Stimulated activated CD8-positive, alpha-beta memory T cell treated with anti-CD3 and anti-CD28 coated beads, Interleukin-15, amount 100 ng/mL, for 1 hour (primary cell): ENCODE results near the gene PPARD.

Experiments used
- DNase-seq: peaks from one replicate; pipeline ENCODE4 v3.0.0-alpha.2; 2020; ENCODE audit warnings: low read depth

PPARD gene

DNA sequence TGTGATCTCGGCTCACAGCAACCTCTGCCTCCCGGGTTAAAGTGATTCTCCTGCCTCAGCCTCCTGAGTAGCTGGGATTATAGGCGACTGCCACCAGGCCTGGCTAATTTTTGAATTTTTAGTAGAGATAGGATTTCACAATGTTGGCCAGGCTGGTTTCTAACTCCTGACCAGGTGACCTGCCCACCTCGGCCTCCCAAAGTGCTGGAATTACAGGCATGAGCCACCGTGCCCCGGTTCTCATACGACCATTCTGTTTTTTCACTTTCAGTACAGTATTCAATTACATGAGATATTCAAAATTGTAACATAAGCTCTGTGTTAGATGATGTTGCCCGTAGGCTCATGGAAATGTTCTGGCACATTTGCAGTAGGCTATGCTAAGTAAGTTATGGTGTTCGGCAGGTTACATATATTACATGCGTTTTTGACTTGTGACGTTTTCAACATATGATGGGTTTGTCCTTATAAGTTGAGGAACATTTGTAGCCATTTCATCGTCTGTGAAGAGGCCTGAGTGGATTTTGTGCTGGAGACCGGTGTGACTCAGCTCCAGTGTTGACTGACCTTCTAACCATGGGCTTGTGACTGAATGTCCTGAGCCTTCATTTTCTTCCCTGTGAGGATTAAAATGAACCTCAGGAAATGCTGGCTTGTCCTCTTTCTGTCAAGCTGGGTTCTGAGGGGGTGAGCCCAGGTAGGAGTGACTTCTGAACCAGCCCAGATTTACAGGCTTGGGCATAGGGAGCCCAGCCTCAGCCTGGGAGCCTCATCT, 12.2 kb downstream of the PPARD start:
- DNase-seq, result no peak

DNA sequence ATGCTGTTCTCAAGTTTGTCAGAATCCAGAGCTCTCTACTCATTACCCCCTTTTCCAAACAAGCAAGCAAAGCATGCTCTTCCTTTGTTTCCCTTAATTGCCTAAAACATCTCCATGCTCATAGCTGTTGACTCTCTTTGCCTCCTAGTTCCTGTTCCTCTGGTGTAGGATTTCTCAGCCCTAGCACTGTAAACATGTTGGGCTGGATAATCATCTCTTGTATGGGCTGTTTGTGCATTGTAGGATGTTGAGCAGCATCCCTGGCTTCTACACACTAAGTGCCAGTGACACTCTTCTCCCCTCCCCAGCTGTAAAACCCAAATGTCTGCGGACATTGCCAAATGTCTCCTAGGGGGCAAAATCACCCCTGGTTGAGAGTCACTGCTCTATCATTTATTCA, 14.0 kb downstream of the PPARD start:
- DNase-seq, result no peak

DNA sequence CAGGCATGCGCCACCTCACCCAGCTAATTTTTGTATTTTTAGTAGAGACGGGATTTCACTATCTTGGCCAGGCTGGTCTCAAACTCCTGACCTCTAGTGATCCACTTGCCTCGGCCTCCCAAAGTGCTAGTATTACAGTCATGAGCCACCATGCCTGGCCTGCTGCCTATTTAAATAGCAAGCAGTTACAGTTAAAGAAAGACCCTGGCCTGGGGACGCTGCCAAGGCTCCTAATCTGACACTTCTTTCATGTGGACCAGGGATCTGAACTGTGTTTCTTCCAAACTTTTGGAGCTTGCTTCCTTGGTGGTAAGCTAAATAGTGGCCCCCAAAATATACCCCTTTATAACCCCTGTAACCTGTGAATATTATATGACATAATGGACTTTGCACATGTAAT, 15.3 kb downstream of the PPARD start:
- DNase-seq, result no peak

DNA sequence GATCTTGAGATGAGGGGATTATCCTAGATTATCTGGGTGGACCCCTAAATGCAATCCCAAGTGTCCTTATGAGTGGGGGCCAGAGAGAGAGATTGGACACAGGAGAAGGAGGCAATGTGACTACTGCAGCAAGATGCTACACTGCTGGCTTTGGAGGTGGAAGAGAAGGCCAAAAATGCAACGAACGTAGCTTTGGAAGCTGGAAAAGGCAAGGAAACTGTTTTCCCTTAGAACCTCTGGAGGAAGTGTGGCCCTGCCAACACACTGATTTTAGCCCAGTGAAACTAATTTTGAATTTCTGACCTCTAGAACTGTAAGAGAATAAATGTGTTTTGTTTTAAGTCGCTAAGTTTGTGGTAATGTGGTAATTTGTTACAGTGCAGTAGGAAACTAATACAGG, 15.7 kb downstream of the PPARD start:
- DNase-seq, result no peak

DNA sequence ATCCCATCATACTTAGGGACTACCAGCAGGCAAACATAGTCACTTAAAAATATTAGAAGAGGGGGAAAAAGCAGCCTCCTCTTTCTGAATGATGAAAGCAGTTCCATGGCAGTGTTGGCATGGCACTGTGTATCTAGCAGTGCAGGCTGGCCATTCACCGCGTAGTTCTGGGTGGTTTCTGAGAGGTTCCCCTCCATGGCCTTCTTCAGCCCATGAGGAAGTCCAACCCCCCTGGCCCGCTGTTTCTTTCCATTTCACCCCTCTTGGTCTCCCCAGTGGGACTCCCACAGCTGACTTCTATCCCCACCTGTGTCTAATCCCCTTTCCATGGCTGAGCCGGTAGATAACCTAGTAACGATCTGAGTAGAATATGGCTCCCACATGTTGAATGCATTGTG, 17.0 kb downstream of the PPARD start:
- DNase-seq, result no peak

DNA sequence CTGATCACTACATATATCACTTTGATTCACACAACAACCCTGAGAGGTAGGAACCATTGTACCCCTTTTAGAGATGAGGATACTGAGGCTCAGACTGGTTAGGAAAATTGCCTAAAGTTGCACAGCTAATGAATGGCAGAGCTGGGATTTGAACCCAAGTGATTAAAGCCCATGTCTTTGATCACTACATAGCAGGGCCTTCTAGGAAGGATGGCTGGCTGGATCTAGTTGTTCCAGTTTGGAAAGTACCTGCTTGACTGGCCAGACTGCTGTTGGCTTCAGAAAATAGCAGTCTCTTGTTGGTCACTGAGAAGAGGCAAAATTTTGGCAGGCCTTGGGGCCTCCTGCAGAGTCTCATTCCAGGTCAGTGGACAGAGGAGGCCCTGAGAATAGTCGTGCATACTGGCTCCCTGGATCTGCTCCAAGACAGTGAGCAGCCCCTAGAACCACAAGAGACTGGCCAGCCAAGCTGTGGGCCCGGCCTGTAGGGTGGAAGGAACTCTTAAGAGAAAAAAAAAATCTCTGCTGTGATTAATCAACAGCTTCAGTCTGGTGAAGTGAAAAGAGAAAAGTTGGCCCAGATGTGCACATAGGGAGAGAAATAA, 17.5 kb downstream of the PPARD start:
- no peak for DNase-seq

DNA sequence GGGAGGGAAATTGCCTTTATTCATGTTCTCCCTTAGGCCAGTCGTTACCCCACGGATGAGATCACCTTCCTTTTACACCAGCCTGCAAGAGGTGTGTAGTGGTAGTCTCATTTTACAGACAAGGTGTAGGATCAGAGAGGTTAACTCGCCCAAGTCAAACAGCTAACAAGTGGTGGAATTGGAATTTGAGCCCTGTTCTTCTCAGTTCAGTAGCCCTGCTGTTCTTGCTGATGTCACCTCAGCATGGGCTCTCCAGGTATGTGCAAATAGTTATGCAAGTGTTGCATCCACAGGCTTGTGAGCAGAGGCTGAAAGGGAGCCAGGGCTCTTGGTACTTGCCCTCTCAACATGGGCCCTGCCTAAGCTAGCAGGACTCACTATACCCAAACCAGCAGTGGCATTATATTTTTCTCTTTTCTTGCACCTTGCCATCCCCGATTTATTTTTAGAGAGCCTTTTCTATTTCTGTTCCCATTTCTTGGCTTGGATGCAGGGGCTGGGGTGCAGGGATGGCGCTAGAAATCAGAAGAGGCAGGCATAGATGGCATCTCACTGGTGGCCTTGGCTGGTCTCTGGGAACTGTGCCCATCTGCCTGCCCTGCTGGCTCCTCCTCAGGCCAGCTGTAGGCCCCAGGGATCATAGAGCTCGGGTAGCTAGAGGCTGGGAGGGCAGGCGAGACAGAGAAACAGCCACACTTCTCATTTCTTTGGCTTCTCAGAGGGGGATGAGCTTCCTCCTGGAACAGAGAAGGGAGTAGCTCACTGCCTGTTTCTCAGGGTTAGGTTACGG, 18.2 kb downstream of the PPARD start:
- DNase-seq, result no peak

DNA sequence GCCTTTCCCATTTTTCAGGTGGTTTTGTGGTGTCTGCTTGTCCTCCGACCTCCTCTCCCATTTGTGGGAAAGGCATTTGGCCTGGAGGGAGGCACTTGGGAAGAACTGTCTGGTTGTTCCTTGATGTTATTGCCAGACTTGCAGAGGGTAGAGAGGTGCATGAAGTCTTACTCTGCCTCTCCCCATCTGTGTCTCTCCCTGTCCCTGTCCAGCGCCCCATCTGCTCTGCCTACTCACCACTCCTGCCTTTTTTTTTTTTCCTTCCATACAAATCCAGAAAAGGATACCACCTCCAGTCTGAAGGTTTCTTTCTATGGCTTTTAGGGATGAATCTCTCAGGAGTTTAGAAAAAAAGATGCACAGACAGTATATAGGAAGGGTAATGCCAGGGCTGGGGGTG, 19.8 kb downstream of the PPARD start:
- no peak for DNase-seq

DNA sequence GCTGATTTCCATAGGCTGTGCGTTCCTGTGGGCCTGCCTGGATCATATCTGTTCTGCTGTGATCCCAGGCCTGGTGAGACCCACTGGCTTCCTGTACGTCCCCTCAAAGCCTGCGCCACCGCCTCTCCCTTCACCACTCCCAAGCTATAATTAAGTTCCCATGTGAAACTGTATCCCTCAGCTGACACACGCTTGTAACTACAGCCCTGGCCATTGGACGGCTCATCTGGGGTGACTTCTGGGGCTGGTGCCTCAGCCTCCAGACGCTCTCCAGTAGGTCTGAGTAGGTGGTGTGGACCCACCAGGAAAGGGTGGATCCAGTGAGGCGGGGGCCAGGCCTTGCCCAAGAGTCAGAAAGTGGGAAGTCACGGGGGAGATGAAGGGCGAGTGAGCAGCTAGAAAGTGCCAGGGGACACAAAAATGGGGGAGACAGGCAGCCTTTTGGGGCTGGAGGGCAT, 21.0 kb downstream of the PPARD start:
- DNase-seq, result no peak

DNA sequence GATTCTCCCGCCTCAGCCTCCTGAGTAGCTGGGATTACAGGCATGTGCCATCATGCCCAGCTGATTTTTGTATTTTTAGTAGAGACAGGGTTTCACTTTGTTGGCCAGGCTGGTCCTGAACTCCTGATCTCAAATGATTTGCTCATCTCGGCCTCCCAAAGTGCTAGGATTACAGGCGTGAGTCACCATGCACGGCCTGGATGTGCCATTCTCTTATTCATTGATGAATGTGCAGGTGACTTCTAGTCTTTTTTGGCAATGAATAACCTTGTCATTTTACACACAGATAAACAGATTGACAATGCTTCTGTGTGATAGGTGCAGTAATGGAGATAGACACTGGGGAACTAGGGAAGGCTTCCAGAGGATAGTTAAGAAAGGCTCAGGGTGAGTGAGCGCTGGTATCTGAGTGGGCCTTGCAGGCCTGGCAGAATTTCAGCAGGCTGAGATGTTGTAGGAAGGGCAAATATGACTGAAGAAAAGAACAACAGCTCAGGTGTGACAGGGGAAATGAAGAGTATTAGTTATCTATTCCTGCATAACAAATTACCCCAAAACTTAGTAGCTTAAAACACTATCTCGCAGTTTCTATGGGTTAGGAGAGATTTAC, 23.3 kb downstream of the PPARD start:
- DNase-seq, result no peak

DNA sequence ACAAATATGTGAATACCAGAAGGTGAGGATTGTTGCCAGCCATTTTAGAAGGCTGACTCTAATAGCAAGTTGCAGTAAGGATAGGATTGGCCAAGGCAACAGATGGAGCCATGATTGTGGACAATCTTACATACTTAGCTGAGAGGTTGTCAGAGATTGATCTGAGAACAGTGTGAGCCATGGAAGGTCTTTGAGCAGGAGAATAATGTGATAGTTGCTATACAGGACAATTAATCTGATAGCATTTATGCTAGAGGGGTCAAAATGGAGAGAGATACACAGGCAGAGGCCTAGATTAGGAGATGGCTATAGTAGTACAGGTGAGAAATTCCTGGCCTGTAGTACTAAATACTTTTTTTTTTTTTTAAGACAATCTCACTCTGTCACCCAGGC, 23.8 kb downstream of the PPARD start:
- no peak for DNase-seq

DNA sequence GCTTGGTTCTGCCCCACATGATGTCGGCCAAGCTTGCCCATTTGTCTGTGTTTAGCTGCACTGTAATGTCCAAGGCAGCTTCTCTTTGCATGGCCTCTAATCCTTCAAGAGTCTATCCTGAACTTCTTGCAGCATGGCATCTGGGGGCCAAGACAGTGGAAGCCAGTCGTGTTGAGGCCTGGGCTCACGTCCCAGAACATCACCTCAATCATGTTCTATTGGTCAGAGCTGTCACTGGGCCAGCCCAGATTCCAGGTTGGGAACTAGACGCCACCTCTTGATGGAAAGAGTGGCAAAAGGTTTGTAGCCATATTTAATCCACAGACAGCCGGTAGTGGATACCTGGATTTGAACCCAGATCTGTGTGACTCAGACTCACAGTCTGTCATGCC, 25.3 kb downstream of the PPARD start:
- no peak for DNase-seq

DNA sequence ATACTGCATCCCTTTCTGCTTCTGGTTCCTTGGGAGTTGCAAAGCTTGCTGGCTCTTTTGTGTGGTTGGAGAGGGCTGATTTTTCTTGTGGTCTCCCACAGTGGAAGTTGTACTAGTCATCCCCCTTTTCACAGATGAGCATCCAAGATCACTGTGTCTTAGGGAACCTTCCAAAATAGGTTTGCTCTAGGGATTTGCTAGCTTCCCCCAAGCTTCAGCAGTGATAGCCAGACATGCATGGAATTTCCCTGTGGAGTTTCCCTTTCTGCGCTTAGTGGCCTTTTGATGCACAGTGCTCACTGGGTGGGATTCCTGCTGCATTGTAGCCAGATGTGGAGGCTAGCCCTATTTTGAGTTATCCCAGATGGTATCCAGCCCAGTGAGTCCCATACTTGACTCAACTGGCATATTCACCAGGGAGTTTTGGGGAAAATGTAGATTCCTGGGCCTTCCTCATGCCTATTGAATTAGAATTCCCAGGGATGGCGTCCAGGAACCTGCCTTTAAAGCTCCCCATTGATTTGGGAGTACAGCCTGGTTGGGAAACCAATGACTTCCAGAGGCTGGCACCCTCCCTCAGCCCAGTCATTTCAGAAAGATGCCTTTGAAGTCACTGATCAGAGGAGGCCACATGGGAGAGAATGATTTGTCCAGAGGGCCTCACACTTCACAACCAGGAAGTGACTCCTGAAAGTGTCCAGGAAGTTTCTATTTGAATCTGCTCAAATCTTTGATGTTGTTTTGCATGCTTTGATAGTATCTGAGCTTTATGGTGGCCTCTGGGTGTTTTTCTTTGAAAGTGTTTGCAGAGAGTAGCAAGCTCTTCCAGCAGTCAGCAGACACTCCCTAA, 25.9 kb downstream of the PPARD start:
- no peak for DNase-seq

DNA sequence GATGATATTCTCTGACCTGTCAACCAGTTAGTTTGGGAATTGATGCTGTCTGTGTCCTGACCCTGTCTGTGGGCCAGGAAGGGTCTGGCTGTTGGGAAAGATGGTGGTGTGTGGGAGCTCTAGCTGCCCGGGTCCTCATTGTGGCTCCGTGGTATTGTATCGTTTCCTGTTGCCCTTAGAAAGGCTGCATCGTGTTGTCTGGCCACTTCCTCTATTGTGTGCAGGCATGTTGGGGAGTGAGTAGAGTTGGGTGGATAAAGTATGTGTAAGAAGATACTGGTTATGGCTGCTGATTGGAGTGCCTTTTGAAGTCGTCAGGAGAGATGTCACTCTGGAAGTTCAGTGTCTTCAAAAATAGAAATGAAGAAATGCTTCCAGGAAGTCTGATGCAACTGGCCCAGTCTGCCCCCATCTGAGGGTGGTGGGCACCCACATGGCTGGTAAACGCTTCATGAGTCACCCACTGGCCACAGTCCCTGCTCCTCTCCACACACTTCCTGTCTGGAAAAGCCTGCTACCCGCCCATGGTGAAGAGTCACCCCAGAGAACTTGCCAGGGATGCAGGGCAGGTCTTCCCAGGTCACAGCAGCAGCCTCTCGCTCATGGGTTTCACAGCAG, 27.9 kb downstream of the PPARD start:
- DNase-seq, result no peak

DNA sequence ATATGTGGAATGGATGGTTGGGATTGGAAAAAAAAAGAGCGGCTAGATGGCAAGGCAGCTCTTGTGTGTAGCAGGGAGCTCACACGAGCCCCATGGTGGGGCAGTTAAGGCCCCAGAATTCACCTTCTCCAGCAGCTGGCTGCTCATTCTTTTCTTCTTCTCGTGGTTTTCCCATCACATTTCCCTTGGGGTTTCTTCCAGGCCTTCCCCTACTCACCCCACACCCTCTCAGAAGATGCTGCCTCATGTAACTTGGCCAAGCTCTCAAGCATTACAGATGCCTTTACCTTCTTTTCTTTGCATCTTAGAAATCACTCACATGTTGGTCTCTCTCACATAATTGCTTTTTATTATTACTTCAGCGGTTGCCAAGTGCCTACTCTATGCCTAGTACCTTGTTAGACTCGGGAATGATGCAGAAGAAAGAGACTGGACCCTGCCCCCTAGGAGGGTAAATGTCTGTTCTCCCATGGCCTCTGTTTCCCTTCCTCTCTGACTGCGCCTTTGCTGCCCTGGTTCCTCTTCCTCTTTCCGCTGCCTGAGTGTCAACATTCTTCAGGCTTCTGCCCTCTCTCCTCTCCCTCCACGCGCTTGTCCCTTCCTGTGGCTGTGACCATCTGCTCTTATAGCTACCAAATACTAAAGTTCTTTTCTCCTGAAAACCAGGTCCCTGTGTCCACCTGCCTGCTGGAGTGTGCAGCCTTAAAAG, 28.6 kb downstream of the PPARD start:
- no peak for DNase-seq

DNA sequence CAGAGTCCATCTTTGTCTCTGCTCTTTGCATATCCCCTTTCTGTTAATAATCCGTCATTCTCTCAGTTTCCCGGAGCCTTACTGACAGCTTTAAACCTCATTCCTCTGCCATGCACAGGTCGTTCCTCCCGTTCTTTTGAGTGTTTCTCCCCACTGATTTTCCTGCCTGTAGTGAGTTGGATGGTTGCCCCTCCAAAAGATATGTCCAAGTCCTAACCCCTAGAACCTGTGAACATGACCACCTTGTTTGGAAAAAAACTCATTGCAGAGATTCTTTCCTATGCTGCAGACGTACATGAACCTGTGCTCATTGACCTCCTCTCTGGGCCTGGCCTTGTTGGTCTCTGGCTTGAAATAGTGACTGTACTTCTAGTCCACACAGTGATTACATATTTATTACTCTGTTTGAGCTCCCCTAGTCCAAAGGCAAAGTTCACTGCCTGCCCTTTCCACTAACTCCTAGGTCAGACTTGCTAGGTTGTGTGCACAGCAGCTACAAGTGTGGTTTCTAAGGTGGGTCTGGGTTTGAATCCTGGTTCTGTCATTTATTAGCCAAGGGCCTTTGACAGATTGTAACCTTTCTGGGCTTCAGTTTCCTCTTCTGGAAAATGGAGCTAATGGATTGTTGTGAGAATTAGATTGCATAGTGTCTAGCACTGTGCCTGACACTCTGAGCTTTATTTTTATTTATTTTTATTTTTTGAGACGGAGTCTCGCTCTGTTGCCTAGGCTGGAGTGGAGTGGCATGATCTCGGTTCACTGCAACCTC, 29.3 kb downstream of the PPARD start:
- DNase-seq, result no peak

DNA sequence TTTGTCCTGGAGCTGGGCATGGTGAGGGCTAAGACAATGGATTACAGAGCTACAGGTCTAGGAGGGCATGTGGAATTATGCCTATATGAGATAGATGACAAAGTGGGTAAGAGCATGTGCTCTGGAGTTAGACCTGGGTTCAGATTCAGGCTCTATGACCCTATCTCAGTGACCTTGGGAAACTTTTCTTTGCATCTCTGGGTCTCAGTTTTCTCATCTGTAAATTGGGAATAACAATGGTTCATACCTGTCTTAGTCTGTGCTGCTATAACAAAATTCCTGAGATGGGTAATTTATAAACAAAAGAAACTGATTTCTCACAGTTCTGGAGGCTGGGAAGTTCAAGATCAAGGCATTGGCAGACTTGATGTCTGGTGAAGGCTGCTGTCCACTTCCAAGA, 30.3 kb downstream of the PPARD start:
- no peak for DNase-seq

DNA sequence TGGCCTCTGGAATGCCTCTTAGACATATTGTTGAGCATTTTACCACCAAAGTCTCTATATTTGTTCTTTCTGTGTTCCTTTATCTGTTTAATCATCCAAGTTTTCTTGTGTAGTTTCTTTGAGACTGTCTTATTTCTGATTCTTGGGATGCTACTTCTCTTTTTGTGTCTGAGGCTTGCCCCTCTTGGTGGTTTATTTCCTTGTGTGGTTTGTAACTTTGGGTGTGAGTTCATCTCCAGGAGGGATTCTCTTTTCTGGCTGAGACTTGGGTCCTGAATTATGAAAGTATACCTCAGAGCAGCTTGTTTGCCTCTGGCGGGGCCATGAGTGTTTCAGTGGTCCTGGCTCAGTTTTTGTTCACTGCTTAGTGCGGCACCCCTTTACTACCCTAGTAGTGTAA, 33.9 kb downstream of the PPARD start:
- DNase-seq, result no peak

DNA sequence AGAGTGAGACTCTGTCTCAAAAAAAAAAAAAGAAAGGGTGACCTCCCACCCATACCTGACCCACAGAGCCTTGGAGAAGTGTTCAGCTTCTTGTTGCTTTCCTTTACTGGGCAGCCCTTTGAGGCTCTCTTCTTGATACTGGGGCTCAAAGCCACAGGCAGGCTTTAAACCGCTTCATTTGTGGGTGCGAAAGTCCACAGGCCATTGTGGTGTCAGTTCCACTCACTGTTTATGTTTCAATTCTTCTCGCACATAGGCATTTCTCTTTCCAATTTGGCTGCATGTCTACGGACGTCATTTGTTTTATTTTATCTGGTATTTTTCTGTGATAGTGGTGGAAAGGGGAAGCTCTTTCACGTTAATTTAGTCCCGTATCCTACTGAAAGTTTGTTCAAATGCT, 34.6 kb downstream of the PPARD start:
- DNase-seq, result no peak

DNA sequence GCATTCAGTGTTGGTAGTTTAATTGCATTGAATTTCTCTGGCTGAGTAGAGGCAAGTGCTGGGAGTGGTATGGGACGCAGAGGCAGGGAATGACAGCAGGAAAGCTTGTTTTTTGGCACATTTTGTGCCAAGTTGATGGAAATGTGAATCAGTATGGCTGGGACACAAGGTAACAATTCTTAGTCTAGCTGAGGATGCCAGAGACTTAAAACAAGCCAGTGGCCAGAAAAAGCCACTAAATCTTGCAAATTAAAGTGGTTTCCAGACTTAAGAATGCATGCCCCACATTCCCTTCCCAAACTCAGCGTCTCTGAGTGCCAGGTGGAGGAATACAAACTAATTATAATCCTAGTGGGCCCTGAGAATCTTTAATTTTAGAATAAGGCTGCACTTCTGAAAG, 35.9 kb downstream of the PPARD start:
- no peak for DNase-seq
